A673 (cell line): ENCODE measurements around the gene MLLT6. TPM values are rescaled to one million over a fixed set of nuclear protein-coding genes. Genes with fewer than 3 reads are reported as not detected.

Source experiments
- BruUV-seq: library from RNA; stranded (reverse); fragments of 400-500 nt; replicated peaks from 2 replicates; lab custom pipeline; 2021; lab: Mats Ljungman, UMichigan
- CTCF ChIA-PET: fragments of 300-600 bp; sonication (Branson Sonifier 250); formaldehyde crosslinking; loops from one replicate; lab custom pipeline; 2022; ENCODE audit warnings: antibody characterized with exemption; lab: Charles Lee
- POLR2A ChIA-PET: fragments of 300-600 bp; sonication (Branson Sonifier 250); formaldehyde crosslinking; loops from one replicate; lab custom pipeline; 2022; ENCODE audit warnings: antibody characterized with exemption; ENCODE audit not compliant: low non-redundant PET; lab: Charles Lee
- DNase-seq: peaks from one replicate; pipeline ENCODE4 v3.0.0-alpha.2; 2015; ENCODE audit warnings: low spot score
- H3K27ac ChIP-seq: fragments of 200-600 bp; sonication (generic); 2 replicates; pipeline ENCODE4 v1.5.1; 2016; ENCODE audit warnings: mixed run types, low read depth, mild to moderate bottlenecking, mixed read lengths, antibody characterized with exemption, low read length; ENCODE audit not compliant: poor library complexity, severe bottlenecking
- H3K27me3 ChIP-seq: fragments of 200-600 bp; sonication (generic); replicated peaks from 2 replicates; pipeline ENCODE4 v1.6.1; 2017; ENCODE audit warnings: mixed run types, low read depth, mild to moderate bottlenecking, mixed read lengths, antibody characterized with exemption, low read length; ENCODE audit not compliant: insufficient read depth, poor library complexity
- H3K36me3 ChIP-seq: fragments of 200-600 bp; sonication (generic); 2 replicates; pipeline ENCODE4 v1.6.1; 2016; ENCODE audit warnings: mixed run types, mild to moderate bottlenecking, mixed read lengths, antibody characterized with exemption, low read length; ENCODE audit not compliant: insufficient read depth, poor library complexity, severe bottlenecking
- H3K4me1 ChIP-seq: fragments of 200-600 bp; sonication (generic); 2 replicates; pipeline ENCODE4 v1.6.1; 2017; ENCODE audit warnings: mixed run types, mild to moderate bottlenecking, mixed read lengths, antibody characterized with exemption, low read length; ENCODE audit not compliant: insufficient read depth, poor library complexity, severe bottlenecking
- H3K4me3 ChIP-seq: fragments of 200-600 bp; sonication (generic); 2 replicates; pipeline ENCODE4 v1.5.1; 2016; ENCODE audit warnings: low read depth, mixed run types, mild to moderate bottlenecking, mixed read lengths, low read length; ENCODE audit not compliant: poor library complexity, severe bottlenecking
- H3K9me3 ChIP-seq: fragments of 200-600 bp; sonication (generic); 2 replicates; pipeline ENCODE4 v1.6.1; 2016; ENCODE audit warnings: mixed run types, low read depth, mild to moderate bottlenecking, mixed read lengths, antibody characterized with exemption, low read length; ENCODE audit not compliant: poor library complexity, severe bottlenecking
- EZH2 ChIP-seq: fragments of 200-600 bp; sonication (generic); IDR thresholded peaks from 2 replicates; pipeline ENCODE4 v1.6.1; 2017; ENCODE audit warnings: borderline replicate concordance, low read depth, mild to moderate bottlenecking, mixed read lengths, antibody characterized with exemption, low read length; ENCODE audit not compliant: poor library complexity, severe bottlenecking
- intact Hi-C: fragments of 100-400 bp; cut with micrococcal nuclease; formaldehyde crosslinking; loops from one replicate; pipeline ENCODE4 v1.10.0; 2022; ENCODE audit not compliant: unreplicated experiment
- total RNA-seq: library from RNA; stranded (reverse); gene quantifications from 2 replicates; pipeline ENCODE4 v1.2.3, GENCODE V29; 2021
- TF ChIP-seq, protein P1 (sequence below): fragments of 300-800, 200-600 bp; sonication (generic); conservative IDR thresholded peaks from 2 replicates; pipeline ENCODE4 v1.5.1; 2017; ENCODE audit warnings: low read depth, mild to moderate bottlenecking, antibody characterized with exemption, low read length, moderate library complexity, mixed read lengths

MLLT6 gene
- total RNA-seq, 1 experiment from 2014 or later: 41.4 TPM

GRCh38 chr17:38667787-38668122, 37.3 kb upstream of the MLLT6 start:
- no peak overlapping the region for H3K4me3 ChIP-seq
- H3K36me3 ChIP-seq: no peaks in the 10 kb centered on the region
- ChIA-PET CTCF (interaction anchor here (2.5 kb wide), 1 partner anchor 110 kb away, joined by 19 read pairs; no protein-coding TSS in a partner anchor), POLR2A (no interaction called here)
- BruUV-seq: no TSS peak
- intact Hi-C loops: loop anchor here (5.0 kb wide), 1 partner anchor 110 kb away; no protein-coding TSS in a partner anchor
- TF ChIP-seq, protein P1, sequence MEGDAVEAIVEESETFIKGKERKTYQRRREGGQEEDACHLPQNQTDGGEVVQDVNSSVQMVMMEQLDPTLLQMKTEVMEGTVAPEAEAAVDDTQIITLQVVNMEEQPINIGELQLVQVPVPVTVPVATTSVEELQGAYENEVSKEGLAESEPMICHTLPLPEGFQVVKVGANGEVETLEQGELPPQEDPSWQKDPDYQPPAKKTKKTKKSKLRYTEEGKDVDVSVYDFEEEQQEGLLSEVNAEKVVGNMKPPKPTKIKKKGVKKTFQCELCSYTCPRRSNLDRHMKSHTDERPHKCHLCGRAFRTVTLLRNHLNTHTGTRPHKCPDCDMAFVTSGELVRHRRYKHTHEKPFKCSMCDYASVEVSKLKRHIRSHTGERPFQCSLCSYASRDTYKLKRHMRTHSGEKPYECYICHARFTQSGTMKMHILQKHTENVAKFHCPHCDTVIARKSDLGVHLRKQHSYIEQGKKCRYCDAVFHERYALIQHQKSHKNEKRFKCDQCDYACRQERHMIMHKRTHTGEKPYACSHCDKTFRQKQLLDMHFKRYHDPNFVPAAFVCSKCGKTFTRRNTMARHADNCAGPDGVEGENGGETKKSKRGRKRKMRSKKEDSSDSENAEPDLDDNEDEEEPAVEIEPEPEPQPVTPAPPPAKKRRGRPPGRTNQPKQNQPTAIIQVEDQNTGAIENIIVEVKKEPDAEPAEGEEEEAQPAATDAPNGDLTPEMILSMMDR: no peak; the same call in 1 of the 2 replicates
- no peak for TF ChIP-seq EZH2
- H3K4me1 ChIP-seq: no peaks in the 10 kb centered on the region
- no peaks in the 10 kb centered on the region for H3K9me3 ChIP-seq
- no peak for DNase-seq
- H3K27ac ChIP-seq: no peak overlapping the region
- peaks cover 4% of the 10 kb centered on the region for H3K27me3 ChIP-seq

DNA sequence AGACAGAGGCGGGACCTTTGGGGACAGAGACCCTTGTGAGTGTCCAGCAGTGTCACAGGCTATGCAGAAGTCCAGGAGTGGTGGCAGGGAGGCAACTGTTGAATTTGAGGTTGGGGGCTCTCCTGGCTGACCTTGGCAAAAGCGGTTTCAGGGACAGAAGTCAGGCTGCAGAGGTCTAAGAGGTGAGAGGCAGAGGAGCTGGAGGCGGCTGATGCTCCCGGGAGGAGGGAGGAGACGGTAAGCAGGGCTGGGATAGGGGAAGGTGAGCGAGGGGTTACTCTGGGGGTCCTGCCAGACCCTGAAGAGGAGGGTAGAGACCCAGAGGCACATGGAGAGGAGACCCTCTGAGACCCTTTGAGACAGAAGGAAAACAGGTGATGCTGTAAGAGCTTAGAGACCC, 35.6 kb upstream of the MLLT6 start:
- no peak overlapping the region for H3K27ac ChIP-seq
- intact Hi-C loops: loop anchor here (5.0 kb wide), 1 partner anchor 112 kb away; no protein-coding TSS in a partner anchor
- DNase-seq: no peak
- peaks cover 9% of the 10 kb centered on the region for H3K27me3 ChIP-seq
- TF ChIP-seq EZH2: no peak
- TF ChIP-seq, protein P1: no peak
- POLR2A ChIA-PET: interaction anchor here (0.6 kb wide), 1 partner anchor 243 kb away, joined by 3 read pairs; no protein-coding TSS in a partner anchor
- no peak overlapping the region for H3K4me3 ChIP-seq
- BruUV-seq: no TSS peak
- no peaks in the 10 kb centered on the region for H3K9me3 ChIP-seq
- H3K36me3 ChIP-seq: no peaks in the 10 kb centered on the region
- no peaks in the 10 kb centered on the region for H3K4me1 ChIP-seq
- CTCF ChIA-PET: interaction anchor here (0.7 kb wide), 1 partner anchor 111 kb away, joined by 6 read pairs; no protein-coding TSS in a partner anchor

DNA sequence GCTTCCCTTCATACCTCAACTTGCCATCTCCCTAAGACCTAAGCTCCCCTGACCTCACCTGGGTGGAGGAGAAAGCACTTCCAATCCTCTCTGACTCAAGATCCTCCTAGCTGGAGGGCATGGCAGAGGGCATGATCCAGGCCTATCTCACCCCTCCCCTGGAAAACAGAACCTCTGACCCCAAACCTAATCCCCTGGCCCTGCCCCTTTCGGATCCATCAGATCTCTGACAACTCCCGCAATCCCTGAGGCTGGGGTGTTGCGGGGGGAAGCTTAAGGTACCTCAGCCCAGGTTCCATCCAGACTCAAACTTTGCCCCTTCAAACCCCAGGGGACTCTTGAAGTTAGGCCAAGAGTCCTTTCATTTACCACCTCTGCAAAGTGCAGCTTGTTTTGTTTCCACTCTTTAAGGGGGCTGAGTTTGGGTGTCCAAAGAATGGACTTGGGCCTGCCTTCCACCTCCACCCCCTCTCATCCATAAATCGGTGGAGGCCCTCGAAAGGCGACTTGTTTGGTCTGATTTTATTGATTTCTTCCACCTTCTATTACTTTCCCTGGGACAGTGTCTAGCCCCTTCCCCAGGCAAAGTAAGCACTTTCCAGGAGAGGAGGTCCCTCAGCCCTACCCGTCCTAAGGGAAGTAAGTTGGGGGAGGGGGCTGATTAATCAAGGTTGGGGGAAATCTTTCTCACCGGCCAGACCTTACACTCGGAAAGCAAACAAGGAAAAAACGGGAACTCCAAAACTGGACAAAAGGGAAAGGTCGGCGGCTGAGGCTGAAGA, 32.9 kb upstream of the MLLT6 start:
- H3K36me3 ChIP-seq: no peaks in the 10 kb centered on the region
- POLR2A ChIA-PET: no interaction called here
- BruUV-seq: TSS peak; percentile 79
- no peak for TF ChIP-seq EZH2
- TF ChIP-seq, protein P1: no peak
- CTCF ChIA-PET: interaction anchor here (0.5 kb wide), 1 partner anchor 121 kb away, joined by 4 read pairs; no protein-coding TSS in a partner anchor
- peaks cover 9% of the 10 kb centered on the region for H3K27me3 ChIP-seq
- H3K4me1 ChIP-seq: no peaks in the 10 kb centered on the region
- no peak overlapping the region for H3K27ac ChIP-seq
- intact Hi-C loops: no loop called here
- H3K9me3 ChIP-seq: no peaks in the 10 kb centered on the region
- no peak for DNase-seq
- no peak overlapping the region for H3K4me3 ChIP-seq
